HepG2 (cell line): Measurements from ENCODE around the gene RSPH1. TPM values are rescaled to one million over a fixed set of nuclear protein-coding genes. Genes with fewer than 3 reads are reported as not detected.

ENCODE experiments used
- ATAC-seq: fragments of 200-7000 bp; cut with Tn5 transposase; 3 replicates; pipeline ENCODE4 v1.9.1; 2020; ENCODE audit warnings: mild to moderate bottlenecking, moderate library complexity
- BruUV-seq: library from RNA; stranded (reverse); fragments of 400-500 nt; replicated peaks from 2 replicates; lab custom pipeline; 2021; lab: Mats Ljungman, UMichigan
- CTCF ChIA-PET: fragments of 300-600 bp; formaldehyde crosslinking; extraction: SDS; loops from one replicate; lab custom pipeline; 2021; ENCODE audit warnings: low total read pairs, inconsistent platforms, low intra/inter-chr PET ratio; lab: Yijun Ruan, JAX
- POLR2A ChIA-PET: fragments of 350-600 bp; sonication (Branson Sonifier 250); formaldehyde crosslinking; loops from one replicate; lab custom pipeline; 2020; ENCODE audit warnings: antibody characterized with exemption, inconsistent platforms; lab: Yijun Ruan, JAX
- DNase-seq: peaks from one replicate; pipeline ENCODE4 v3.0.0-alpha.2; 2015; ENCODE audit warnings: low spot score
- FAIRE-seq: peaks from 3 replicates; lab custom pipeline; 2011; peaks lifted over from hg19 to GRCh38; lab: Jason Lieb, UNC
- H2AFZ ChIP-seq: one replicate; pipeline ENCODE4 v1.6.1; 2011; ENCODE audit warnings: low read length, inconsistent platforms
- H3K27ac ChIP-seq: fragments of 300-600 bp; 3 replicates; pipeline ENCODE4 v1.8.0; 2011; ENCODE audit warnings: mixed run types, mild to moderate bottlenecking, mixed read lengths, low read length, inconsistent platforms; ENCODE audit not compliant: insufficient read depth; ENCODE audit errors: extremely low read length
- H3K27me3 ChIP-seq, 2 experiments: fragments of 200-600 bp in 1 of 2; 2 replicates in 1 of 2; 3 replicates in 1 of 2; pipeline versions ENCODE4 v1.6.0 to v1.8.0; 2011; ENCODE audit warnings: low read length in 2 of 2, mild to moderate bottlenecking in 2 of 2, moderate library complexity in 2 of 2, inconsistent platforms in 1 of 2; ENCODE audit not compliant: insufficient read depth in 2 of 2, control insufficient read depth in 1 of 2
- H3K36me3 ChIP-seq, 2 experiments: fragments of 200-600 bp in 1 of 2; replicated peaks in 1 of 2; 2 replicates in 1 of 2; 3 replicates in 1 of 2; pipeline versions ENCODE4 v1.5.1 to v1.8.0; 2011; ENCODE audit warnings: low read length in 2 of 2, inconsistent platforms in 1 of 2; ENCODE audit not compliant: insufficient read depth in 2 of 2, control insufficient read depth in 1 of 2
- H3K4me1 ChIP-seq: 2 replicates; pipeline ENCODE4 v1.5.1; 2012; ENCODE audit warnings: low read length, inconsistent platforms; ENCODE audit not compliant: insufficient read depth
- H3K4me2 ChIP-seq: 2 replicates; pipeline ENCODE4 v1.6.0; 2011; ENCODE audit warnings: low read depth, low read length, inconsistent platforms
- H3K4me3 ChIP-seq, 3 experiments: fragments of 200-600 bp in 1 of 3; sonication (generic), shearing (Covaris generic) in 1 of 3; replicated peaks in 1 of 3; 2 replicates each; pipeline ENCODE4 v1.5.1; 2011 to 2016; ENCODE audit warnings: low read length in 3 of 3, inconsistent platforms in 2 of 3, low read depth in 2 of 3, mild to moderate bottlenecking in 2 of 3, control low read depth in 1 of 3, mixed read lengths in 1 of 3; ENCODE audit not compliant: insufficient read depth in 1 of 3
- H3K79me2 ChIP-seq: one replicate; pipeline ENCODE4 v1.6.1; 2011; ENCODE audit warnings: low read length, inconsistent platforms; ENCODE audit not compliant: insufficient read depth
- H3K9ac ChIP-seq: 2 replicates; pipeline ENCODE4 v1.6.0; 2011; ENCODE audit warnings: mild to moderate bottlenecking, low read depth, low read length, inconsistent platforms; ENCODE audit not compliant: insufficient read depth
- H3K9me3 ChIP-seq: 2 replicates; pipeline ENCODE4 v1.5.1; 2012; ENCODE audit warnings: mild to moderate bottlenecking, low read length
- H4K20me1 ChIP-seq: 2 replicates; pipeline ENCODE4 v1.6.0; 2011; ENCODE audit warnings: inconsistent platforms, mild to moderate bottlenecking, low read length, moderate library complexity; ENCODE audit not compliant: insufficient read depth
- MAFK ChIP-seq, 2 experiments: IDR thresholded peaks in 1 of 2; conservative IDR thresholded peaks in 1 of 2; 2 replicates each; pipeline ENCODE4 v1.6.1; 2011; ENCODE audit warnings: improper control_type of control experiment in 2 of 2, low read length in 2 of 2
- PBX2 ChIP-seq: IDR thresholded peaks from 2 replicates; pipeline ENCODE4 v1.6.1; 2016; ENCODE audit warnings: control low read depth
- PHF21A ChIP-seq: sonication (generic); formaldehyde crosslinking; IDR thresholded peaks from 2 replicates; pipeline ENCODE4 v1.5.0; 2020; ENCODE audit warnings: mild to moderate bottlenecking, missing genetic modification reagents
- SRSF1 ChIP-seq: fragments of 200-400 bp; formaldehyde crosslinking; optimal IDR thresholded peaks from 2 replicates; pipeline ENCODE3; 2017; ENCODE audit warnings: mild to moderate bottlenecking, low read depth, low read length, moderate library complexity
- TAF1 ChIP-seq: sonication (generic); formaldehyde crosslinking; IDR thresholded peaks from 2 replicates; pipeline ENCODE4 v1.4.0; 2020; ENCODE audit warnings: missing genetic modification reagents
- TBX3 ChIP-seq: fragments of 450-650 bp; IDR thresholded peaks from 2 replicates; pipeline ENCODE4 v1.6.1; 2017; ENCODE audit warnings: antibody characterized with exemption, mild to moderate bottlenecking, inconsistent platforms, borderline replicate concordance
- TGIF2 ChIP-seq: IDR thresholded peaks from 2 replicates; pipeline ENCODE4 v1.6.1; 2016; ENCODE audit warnings: control low read depth, missing compliant biosample characterization
- ZGPAT ChIP-seq: IDR thresholded peaks from 2 replicates; pipeline ENCODE4 v1.6.1; 2016; ENCODE audit warnings: mild to moderate bottlenecking
- ZHX1 ChIP-seq: sonication (generic); formaldehyde crosslinking; IDR thresholded peaks from 2 replicates; pipeline ENCODE4 v1.8.1; 2022; ENCODE audit warnings: low read depth, mild to moderate bottlenecking, missing genetic modification reagents
- ZNF121 ChIP-seq: sonication (generic); formaldehyde crosslinking; IDR thresholded peaks from 2 replicates; pipeline ENCODE4 v1.5.0; 2020; ENCODE audit warnings: mild to moderate bottlenecking, missing genetic modification reagents
- ZNF3 ChIP-seq: IDR thresholded peaks from 2 replicates; pipeline ENCODE4 v1.7.0; 2017; ENCODE audit warnings: inconsistent platforms
- ZNF451 ChIP-seq: sonication (generic); formaldehyde crosslinking; IDR thresholded peaks from 2 replicates; pipeline ENCODE4 v1.5.0; 2020; ENCODE audit warnings: mild to moderate bottlenecking, missing genetic modification reagents
- ZXDC ChIP-seq: sonication (generic); formaldehyde crosslinking; IDR thresholded peaks from 2 replicates; pipeline ENCODE4 v1.5.0; 2020; ENCODE audit warnings: mild to moderate bottlenecking, missing genetic modification reagents
- WGBS: methylation state at CpG from one replicate; pipeline ENCODE4 v1.1.6; 2017; ENCODE audit warnings: low lambda C conversion rate; 5-methylcytosine and 5-hydroxymethylcytosine counted together
- in situ Hi-C: cut with HindIII; loops from 2 replicates; pipeline ENCODE4 v1.10.0; 2017; ENCODE audit warnings: low pct_unique_long_range_greater_than_20kb; ENCODE audit not compliant: extremely low pct_ligation_motif_present
- intact Hi-C: fragments of 100-400 bp; cut with micrococcal nuclease; formaldehyde crosslinking; loops from one replicate; pipeline ENCODE4 v1.10.0; 2022; ENCODE audit not compliant: unreplicated experiment
- polyA plus RNA-seq, 8 experiments: library from polyadenylated mRNA; depleted of rRNA in 3 of 8; stranded (reverse) in 7 of 8; unstranded in 1 of 8; fragments of >200 nt; fragmentation: Illumina TruSeq in 4 of 8; extraction: Trizol in 4 of 8; gene quantifications; 2 replicates each; pipeline versions ENCODE4 v1.2.1 to v1.2.3, GENCODE V29; 2011 to 2016; ENCODE audit warnings: low read depth in 4 of 8, missing spikeins in 1 of 8, mixed read lengths in 1 of 8; ENCODE audit not compliant: insufficient read depth in 1 of 8
- total RNA-seq, 5 experiments: library from RNA; depleted of rRNA; stranded (reverse); fragments of >200 nt; fragmentation: Illumina TruSeq; extraction: Trizol; gene quantifications; 2 replicates each; pipeline ENCODE4 v1.2.3, GENCODE V29; 2016; ENCODE audit warnings: low read depth in 1 of 5

Gene RSPH1
- total and polyA plus RNA-seq, 2 of the 13 experiments (the other 11 are each of a cell fraction or from before 2014, with no cell fraction given) = not detected

- Histone ChIP-seq H3K9ac (no peak overlapping the region), H3K79me2 (no peaks in the 10 kb centered on the region), H3K27me3 (peaks cover 0 to 10% of the 10 kb centered on the region in 2 experiments; a peak in 2 of 5 replicates), H4K20me1 (no peaks in the 10 kb centered on the region), H3K9me3 (no peaks in the 10 kb centered on the region), H3K4me2 (no peak overlapping the region), H2AFZ (no peak overlapping the region), H3K36me3 (no peaks in the 10 kb centered on the region), H3K4me1 (peaks cover 24% of the 10 kb centered on the region), H3K4me3 (no peak overlapping the region), H3K27ac (no peak overlapping the region)
- FAIRE-seq = no peak
- POLR2A ChIA-PET = no interaction called here
- BruUV-seq = no TSS peak
- CTCF ChIA-PET = no interaction called here
- ATAC-seq = no peak
- DNase-seq = no peak
- intact Hi-C loops = no loop called here
- TF ChIP-seq ZHX1 (no peak), TGIF2 (CRISPR knock-in tag) (no peak), PBX2 (CRISPR knock-in tag) (no peak), ZGPAT (CRISPR knock-in tag) (no peak), ZNF121 (CRISPR knock-in tag) (no peak), ZXDC (CRISPR knock-in tag) (no peak), ZNF451 (no peak), MAFK (conservative IDR thresholded peaks at IDR 0.05 in 1 of 2, IDR thresholded peaks at IDR 0.05 in 1 of 2; ENCODE audit: low read length in 2 of 2) (no peak), ZNF3 (CRISPR knock-in tag) (no peak), PHF21A (CRISPR knock-in tag) (no peak), TAF1 (CRISPR knock-in tag) (no peak), SRSF1 (no peak), TBX3 (no peak)
- in situ Hi-C loops = no loop called here
- WGBS = 12% methylated on average over 5 of the region's 5 CpGs
Measured at GRCh38 chr21:42498012-42498411, 2.0 kb upstream of the RSPH1 start.
